CD4-positive, alpha-beta T cell (primary cell): ENCODE measurements around the gene MAPK7. TPM values are rescaled to one million over a fixed set of nuclear protein-coding genes. Genes with fewer than 3 reads are reported as not detected.

Source experiments
- ATAC-seq: fragments of 200-7000 bp; cut with Tn5 transposase; one replicate; pipeline ENCODE4 v1.10.0; 2022; ENCODE audit warnings: mild to moderate bottlenecking; ENCODE audit not compliant: poor library complexity
- CTCF ChIA-PET: fragments of 350-600 bp; sonication (Branson Sonifier 250); formaldehyde crosslinking; loops from one replicate; lab custom pipeline; 2021; ENCODE audit warnings: antibody characterized with exemption, inconsistent platforms; lab: Charles Lee
- POLR2A ChIA-PET: fragments of 350-600 bp; sonication (Branson Sonifier 250); formaldehyde crosslinking; loops from one replicate; lab custom pipeline; 2021; ENCODE audit warnings: antibody characterized with exemption, inconsistent platforms; lab: Charles Lee
- DNase-seq, 14 experiments: peaks; one replicate each; pipeline ENCODE4 v3.0.0-alpha.2; 2013 to 2020; ENCODE audit warnings: mixed read lengths in 2 of 14
- H3K27ac ChIP-seq, 2 donors: one replicate each; pipeline versions ENCODE4 v1.5.1 to v1.7.0; 2013; ENCODE audit warnings: low read length in 2 of 2, low read depth in 1 of 2, mild to moderate bottlenecking in 1 of 2
- H3K27me3 ChIP-seq, 2 experiments: 1 replicate in 1 of 2; 2 replicates in 1 of 2; pipeline versions ENCODE4 v1.6.1 to v1.7.0; 2013; ENCODE audit warnings: low read length in 2 of 2, control low read depth in 1 of 2, mild to moderate bottlenecking in 1 of 2, moderate library complexity in 1 of 2; ENCODE audit not compliant: insufficient read depth in 2 of 2, control insufficient read depth in 1 of 2
- H3K36me3 ChIP-seq: one replicate; pipeline ENCODE4 v1.6.1; 2013; ENCODE audit warnings: low read length, control low read depth; ENCODE audit not compliant: insufficient read depth
- H3K4me1 ChIP-seq: one replicate; pipeline ENCODE4 v1.6.1; 2013; ENCODE audit warnings: low read length, control low read depth; ENCODE audit not compliant: insufficient read depth
- H3K4me3 ChIP-seq: one replicate; pipeline ENCODE4 v1.5.1; 2013; ENCODE audit warnings: mild to moderate bottlenecking, low read length, moderate library complexity
- H3K9me3 ChIP-seq, 2 experiments: 1 replicate in 1 of 2; 2 replicates in 1 of 2; pipeline versions ENCODE4 v1.6.1 to v1.7.0; 2013; ENCODE audit warnings: low read length in 2 of 2, mild to moderate bottlenecking in 2 of 2, control low read depth in 1 of 2, moderate library complexity in 1 of 2; ENCODE audit not compliant: control insufficient read depth in 1 of 2, insufficient read depth in 1 of 2
- H3K27ac Mint-ChIP-seq: one replicate; pipeline ENCODE4 v1.8.0; 2020; ENCODE audit warnings: mixed read lengths
- H3K27me3 Mint-ChIP-seq: one replicate; pipeline ENCODE4 v1.8.0; 2021; ENCODE audit warnings: mixed read lengths
- H3K36me3 Mint-ChIP-seq: one replicate; pipeline ENCODE4 v1.8.0; 2021; ENCODE audit warnings: low read depth, mixed read lengths
- H3K4me1 Mint-ChIP-seq: one replicate; pipeline ENCODE4 v1.8.0; 2021; ENCODE audit warnings: low read depth, mixed read lengths
- H3K4me3 Mint-ChIP-seq: one replicate; pipeline ENCODE4 v1.8.0; 2020; ENCODE audit warnings: mild to moderate bottlenecking, mixed read lengths
- H3K9me3 Mint-ChIP-seq: one replicate; pipeline ENCODE4 v1.8.0; 2020; ENCODE audit warnings: mixed read lengths
- CTCF ChIP-seq: fragments of 200-600 bp; IDR thresholded peaks from one replicate; pipeline ENCODE4 v1.8.0; 2022; ENCODE audit warnings: antibody characterized with exemption, mild to moderate bottlenecking
- intact Hi-C, 2 experiments: fragments of 100-400 bp; cut with DNase I in 1 of 2; cut with micrococcal nuclease in 1 of 2; formaldehyde crosslinking; loops; one replicate each; pipeline versions ENCODE4 v1.15.1 to v1.9.0; 2023 to 2025; cut with DNase I, micrococcal nuclease
- microRNA-seq: library from miRNA; unstranded; fragments of <30 nt; microRNA quantifications from one replicate; pipeline ENCODE4 v1.2.0, GENCODE V29; 2021; ENCODE audit warnings: borderline microRNAs expressed, borderline replicate concordance
- total RNA-seq, 174 experiments: library from RNA in 2 of 174; stranded (reverse) in 2 of 174; gene quantifications; one replicate each; pipeline ENCODE4 v1.2.3 and lab custom pipeline; 2021 to 2026

The MAPK7 gene
- total RNA-seq, 2 experiments from 2014 or later, result 15.2 to 17.3 TPM

- ATAC-seq, result no peak
- POLR2A ChIA-PET, result interaction anchor here (0.7 kb wide), 1 partner anchor 55 kb away, joined by 3 read pairs; no protein-coding TSS in a partner anchor
- intact Hi-C loops, result no loop called here
Observed at GRCh38 chr17:19424934-19425868, 46.9 kb downstream of the MAPK7 start.

DNA sequence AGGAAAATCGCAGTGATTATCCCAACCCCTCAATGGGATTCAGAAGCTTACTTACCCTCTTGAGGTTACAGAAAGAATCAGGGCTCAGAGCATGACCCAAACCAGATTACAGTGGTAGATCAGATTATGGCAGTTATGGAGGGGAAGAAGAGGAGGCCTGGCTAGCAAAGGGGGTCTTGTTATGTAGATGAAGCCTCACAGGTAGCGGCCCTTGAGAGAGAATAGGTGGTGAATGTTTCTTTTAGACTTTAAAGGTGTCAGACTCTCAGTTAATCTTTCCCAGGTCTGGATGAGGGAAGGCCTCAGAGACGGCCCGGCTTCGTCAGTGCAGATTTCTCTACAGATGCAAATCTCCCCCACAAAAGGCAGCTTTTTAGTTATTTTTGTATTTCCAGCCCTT, 48.3 kb downstream of the MAPK7 start:
- Mint-ChIP-seq H3K36me3 (no peaks in the 10 kb centered on the region), H3K27ac (no peak overlapping the region), H3K4me3 (no peak overlapping the region), H3K9me3 (no peaks in the 10 kb centered on the region), H3K27me3 (peaks cover 5% of the 10 kb centered on the region), H3K4me1 (no peaks in the 10 kb centered on the region)
- Histone ChIP-seq H3K36me3 (no peaks in the 10 kb centered on the region), H3K27me3 (no peaks in the 10 kb centered on the region), H3K27ac (no peak overlapping the region), H3K4me1 (no peaks in the 10 kb centered on the region), H3K9me3 (no peaks in the 10 kb centered on the region), H3K4me3 (no peak overlapping the region)
- ChIA-PET CTCF (no interaction called here), POLR2A (no interaction called here)
- intact Hi-C loops, result no loop called here
- TF ChIP-seq CTCF, result no peak
- ATAC-seq, result no peak
- DNase-seq, result no peak

More at GRCh38 chr17:19424934-19425868, 46.9 kb downstream of the MAPK7 start:
- no peak for DNase-seq
- Mint-ChIP-seq H3K4me1 (no peaks in the 10 kb centered on the region), H3K4me3 (no peak overlapping the region), H3K36me3 (no peaks in the 10 kb centered on the region), H3K27me3 (peaks cover 5% of the 10 kb centered on the region), H3K9me3 (no peaks in the 10 kb centered on the region), H3K27ac (no peak overlapping the region)
- no peaks in the 10 kb centered on the region for H3K9me3 ChIP-seq
- no peaks in the 10 kb centered on the region for H3K27me3 ChIP-seq
- CTCF ChIA-PET, result no interaction called here
- no peaks in the 10 kb centered on the region for H3K36me3 ChIP-seq
- H3K4me1 ChIP-seq, result no peaks in the 10 kb centered on the region
- TF ChIP-seq CTCF, result no peak
- H3K27ac ChIP-seq, result no peak overlapping the region
- H3K4me3 ChIP-seq, result no peak overlapping the region

DNA sequence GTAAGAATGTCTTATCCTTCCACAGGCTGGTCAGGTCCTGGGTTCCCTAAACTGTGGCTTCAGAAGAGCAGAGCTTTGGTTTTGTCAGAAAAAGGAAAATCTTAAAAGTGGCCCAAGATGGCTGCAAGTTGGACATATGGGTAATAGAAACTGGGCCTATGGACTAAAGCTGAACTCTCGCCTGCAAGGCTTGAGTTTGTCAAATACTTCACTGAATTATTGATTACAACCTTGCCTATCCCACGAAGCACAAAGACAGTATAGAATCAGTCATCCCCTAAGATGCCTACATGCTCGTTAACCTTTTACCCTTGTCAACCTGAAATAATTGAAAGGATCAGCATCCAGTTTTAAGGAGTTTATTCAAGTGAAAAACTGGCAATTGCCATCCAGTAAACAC, 53.4 kb downstream of the MAPK7 start:
- CTCF ChIA-PET, result no interaction called here
- no peaks in the 10 kb centered on the region for H3K36me3 ChIP-seq
- H3K27me3 Mint-ChIP-seq, result no peaks in the 10 kb centered on the region

More for the DNA sequence above, 53.4 kb downstream of the MAPK7 start:
- Histone ChIP-seq H3K27ac (no peak overlapping the region), H3K4me1 (no peaks in the 10 kb centered on the region), H3K4me3 (no peak overlapping the region), H3K27me3 (no peaks in the 10 kb centered on the region), H3K9me3 (no peaks in the 10 kb centered on the region)
- no peak overlapping the region for H3K27ac Mint-ChIP-seq
- no peaks in the 10 kb centered on the region for H3K4me1 Mint-ChIP-seq
- H3K9me3 Mint-ChIP-seq, result no peaks in the 10 kb centered on the region
- DNase-seq (no peak), ATAC-seq (no peak)
- H3K36me3 Mint-ChIP-seq, result no peaks in the 10 kb centered on the region
- POLR2A ChIA-PET, result no interaction called here
- intact Hi-C loops, result loop anchor here in 1 of 2 experiments (5.0 kb wide), 1 partner anchor 39 kb away; no protein-coding TSS in a partner anchor
- no peak for TF ChIP-seq CTCF
- no peak overlapping the region for H3K4me3 Mint-ChIP-seq

Small RNA genes lying within 50 kb of the gene (microRNA-seq; reads per million reads assigned to microRNA genes)
- gene MIR1180, result 3.9 reads per million, percentile 20 among the genes with 10 or more reads in this experiment

Other genes with a start within 250 kb of the MAPK7 start
- 10 to 100 TPM; 11.9 to 12.3 TPM for gene EPN2, start 141.1 kb upstream of the MAPK7 start, total RNA-seq
- gene B9D1, start 15.8 kb upstream of the MAPK7 start, total RNA-seq, result under 1 TPM; 0.66 to 0.73 TPM
- gene MFAP4, start 8.7 kb downstream of the MAPK7 start, total RNA-seq, result not detected
- 1 to 10 TPM; 1.4 to 1.5 TPM for gene RNF112, start 32.7 kb downstream of the MAPK7 start, total RNA-seq
- not detected for gene SLC47A1, start 155.4 kb downstream of the MAPK7 start, total RNA-seq